HUDEP-2 (cell line): ENCODE measurements around the gene AP5S1.
"Not testable (repeated sequence)": the region's sequence is repeated elsewhere in the genome, so short reads cannot be mapped to it uniquely, and the experiment has no call there.

Experiments
- DNase-seq, 76 experiments: peaks; one replicate each; lab custom pipeline; 2025; ENCODE audit not compliant: unreplicated experiment in 76 of 76; lab: John Stamatoyannopoulos, UW

The AP5S1 gene

DNA sequence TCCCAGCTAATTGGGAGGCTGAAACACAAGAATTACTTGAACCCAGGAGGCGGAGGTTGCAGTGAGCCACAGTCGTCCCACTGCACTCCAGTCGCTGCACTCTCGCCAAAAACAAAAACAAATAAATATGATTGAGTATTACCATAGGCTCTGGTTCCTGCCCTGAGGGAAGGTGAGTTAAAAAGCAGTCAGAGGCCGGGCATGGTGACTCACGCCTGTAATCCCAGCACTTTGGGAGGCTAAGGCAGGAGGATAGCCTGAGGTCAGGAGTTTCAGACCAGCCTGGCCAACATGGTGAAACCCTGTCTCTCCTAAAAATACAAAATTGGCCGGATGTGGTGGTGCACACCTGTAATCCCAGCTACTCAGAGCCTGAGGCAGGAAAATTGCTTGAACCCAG is 19.9 kb downstream of the AP5S1 start:
- DNase-seq = not testable (repeated sequence)

DNA sequence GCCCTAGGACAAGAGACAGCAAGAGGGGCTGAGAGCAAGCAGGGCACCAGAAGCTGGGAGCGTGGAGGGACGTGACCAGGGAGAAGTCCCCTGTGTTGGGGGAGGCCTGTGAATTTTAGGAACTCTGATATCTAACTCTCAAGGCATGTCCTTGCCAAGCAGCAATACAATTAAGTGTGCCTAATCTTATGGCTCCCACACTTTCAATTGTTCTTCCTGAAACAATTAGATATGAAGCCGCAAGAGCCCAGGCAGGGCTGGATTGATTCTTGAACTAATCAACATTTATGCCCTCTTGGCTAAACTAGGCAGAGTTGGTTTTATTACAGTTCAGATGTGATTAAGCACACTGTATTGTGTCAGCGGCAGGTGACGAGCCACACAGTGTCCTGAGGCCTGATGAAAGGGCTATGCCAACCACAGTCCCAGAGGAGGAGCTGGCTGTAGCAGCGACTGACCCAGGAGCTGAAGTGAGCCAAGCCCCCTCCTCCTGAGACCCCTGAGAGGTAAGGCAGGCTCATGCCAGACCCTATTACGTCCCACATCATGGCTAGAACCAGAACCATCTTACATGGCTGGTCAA is 22.1 kb downstream of the AP5S1 start:
- peak in 67 of 76 experiments; percentile 15 to 88 (median 53) for DNase-seq

DNA sequence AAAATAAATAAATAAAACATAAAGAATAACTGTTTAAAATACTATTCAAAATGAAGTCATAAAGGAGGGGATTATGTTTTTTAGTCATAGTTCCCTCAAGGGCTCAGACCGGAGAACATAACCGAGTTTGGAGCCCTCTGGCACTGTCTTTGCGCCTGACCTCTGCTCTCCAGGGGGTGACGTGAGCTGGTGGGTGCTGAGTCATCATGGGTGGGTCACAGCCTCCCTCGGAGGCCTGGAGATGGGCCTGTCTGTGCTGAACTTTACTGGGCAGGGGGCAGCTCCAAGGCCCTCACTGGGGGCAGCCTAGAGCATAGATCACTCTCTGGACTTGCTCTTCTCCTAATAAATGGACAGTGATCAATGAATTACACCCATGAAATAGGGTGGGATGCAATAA is 23.1 kb downstream of the AP5S1 start:
- peak in 56 of 76 experiments; percentile 5 to 70 (median 40) for DNase-seq

DNA sequence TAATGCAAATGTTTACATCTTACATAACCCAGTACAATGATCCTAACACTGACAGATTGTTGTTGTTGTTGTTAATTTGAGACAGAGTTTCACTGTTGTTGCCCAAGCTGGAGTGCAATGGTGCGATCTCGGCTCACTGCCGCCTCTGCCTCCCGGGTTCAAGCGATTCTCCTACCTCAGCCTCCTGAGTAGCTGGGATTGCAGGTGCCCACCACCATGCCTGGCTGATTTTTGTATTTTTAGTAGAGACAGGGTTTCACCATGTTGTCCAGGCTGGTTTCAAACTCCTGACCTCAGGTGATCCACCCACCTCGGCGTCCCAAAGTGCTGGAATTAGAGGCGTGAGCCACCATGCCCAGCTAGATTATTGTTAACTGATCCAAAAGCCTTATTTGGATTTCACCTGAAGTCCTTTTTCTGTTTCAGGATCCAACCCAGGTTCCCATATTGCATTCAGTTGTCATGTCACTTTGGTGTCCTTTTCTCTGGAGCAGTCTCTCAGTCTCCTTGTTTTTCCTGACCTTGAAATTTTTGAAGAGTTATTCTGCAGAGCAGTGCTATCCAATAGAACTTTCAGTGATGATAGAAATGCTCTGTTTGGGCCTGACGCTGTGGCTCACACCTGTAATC is 23.8 kb downstream of the AP5S1 start:
- not testable (repeated sequence) for DNase-seq

DNA sequence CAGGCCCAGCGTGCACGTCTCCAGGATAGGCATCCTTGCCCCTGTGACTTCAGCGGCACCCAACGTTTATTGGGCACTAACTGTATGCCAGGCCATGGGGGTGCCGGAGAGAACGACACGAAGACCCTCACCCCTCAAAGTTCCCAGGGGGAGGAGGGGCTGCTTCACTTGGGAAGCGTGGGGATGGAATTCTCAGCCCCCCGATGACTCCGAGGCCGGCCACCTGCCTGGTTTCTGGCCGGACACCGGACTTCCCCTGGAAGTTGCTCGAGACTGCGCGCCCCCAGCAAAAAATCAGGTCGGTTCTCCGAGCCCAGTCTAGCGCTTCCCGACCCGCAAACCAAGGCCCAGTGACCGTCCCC is 26.0 kb downstream of the AP5S1 start:
- no peak for DNase-seq

- peak in 74 of 76 experiments; percentile 14 to 87 (median 66) for DNase-seq
Observed at GRCh38 chr20:3846740-3847428, 26.5 kb downstream of the AP5S1 start, which contains the start of gene MAVS. Gene MAVS, plus strand, starts transcription at chr20:3846834. Its CDS starts 7,791 bp downstream, at chr20:3854625.

DNA sequence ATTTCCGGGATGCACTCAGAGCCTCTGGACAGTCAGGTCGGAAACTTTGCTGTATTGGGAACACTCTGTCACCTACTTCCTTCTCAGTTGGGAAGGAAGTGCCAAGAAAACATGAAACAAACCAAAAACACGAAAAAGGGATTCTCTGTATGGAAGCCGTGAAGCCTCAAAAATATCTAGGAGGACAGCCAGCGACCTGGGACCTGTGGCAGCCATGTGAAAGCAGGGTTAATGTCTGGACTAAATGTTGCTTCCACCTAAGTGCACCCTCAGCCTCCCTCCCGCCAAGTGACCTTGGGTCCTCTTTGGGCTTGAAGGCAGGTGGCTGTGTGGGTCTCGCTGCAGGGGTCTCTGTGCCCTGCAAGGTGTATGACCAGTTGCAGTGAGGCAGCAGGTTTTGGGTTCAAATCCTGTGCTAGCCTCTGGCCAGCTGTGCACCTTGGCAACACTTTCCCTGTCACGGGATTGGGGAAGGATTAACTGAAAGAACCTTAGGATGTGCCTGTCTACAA is 27.1 kb downstream of the AP5S1 start:
- DNase-seq = no peak

DNA sequence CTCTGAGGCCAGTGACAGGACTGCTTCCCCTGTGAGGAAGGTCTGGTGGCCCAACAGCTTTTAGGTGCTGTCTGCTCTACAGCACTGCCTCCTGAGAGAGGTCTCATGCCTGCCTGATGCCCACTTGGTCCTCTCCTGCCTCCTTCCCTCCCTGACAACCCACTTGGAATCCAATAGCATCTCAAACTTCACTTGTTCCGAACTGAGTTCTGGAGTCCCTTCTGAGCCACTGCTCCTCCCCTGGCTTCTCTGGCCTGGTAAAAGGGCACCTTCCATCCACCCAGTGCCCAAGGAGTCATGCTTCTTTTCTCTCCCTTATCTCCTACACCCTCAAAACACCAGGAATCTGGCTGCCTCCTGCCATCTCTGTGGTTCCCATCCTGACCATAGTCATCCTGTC is 28.2 kb downstream of the AP5S1 start:
- no peak for DNase-seq

DNA sequence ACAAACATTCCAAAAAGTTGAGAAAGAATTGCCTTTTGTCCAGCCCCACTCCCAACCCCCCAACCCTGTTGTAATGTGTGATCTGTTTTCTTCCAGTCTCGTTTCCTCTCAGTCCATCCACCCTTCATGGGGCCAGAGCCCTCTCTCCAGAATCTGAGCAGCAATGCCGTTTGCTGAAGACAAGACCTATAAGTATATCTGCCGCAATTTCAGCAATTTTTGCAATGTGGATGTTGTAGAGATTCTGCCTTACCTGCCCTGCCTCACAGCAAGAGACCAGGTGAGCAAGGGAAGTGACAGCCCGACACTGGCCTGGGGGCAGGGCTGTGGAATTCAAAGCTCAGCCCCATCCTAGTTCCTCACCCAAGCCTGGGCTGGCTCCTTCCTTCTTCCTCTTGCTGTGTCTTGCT is 34.1 kb downstream of the AP5S1 start:
- DNase-seq = no peak

GRCh38 chr20:3857405-3857804 is 37.1 kb downstream of the AP5S1 start:
- no peak for DNase-seq

- DNase-seq = no peak
Observed at GRCh38 chr20:3858689-3859088, 38.3 kb downstream of the AP5S1 start.

DNA sequence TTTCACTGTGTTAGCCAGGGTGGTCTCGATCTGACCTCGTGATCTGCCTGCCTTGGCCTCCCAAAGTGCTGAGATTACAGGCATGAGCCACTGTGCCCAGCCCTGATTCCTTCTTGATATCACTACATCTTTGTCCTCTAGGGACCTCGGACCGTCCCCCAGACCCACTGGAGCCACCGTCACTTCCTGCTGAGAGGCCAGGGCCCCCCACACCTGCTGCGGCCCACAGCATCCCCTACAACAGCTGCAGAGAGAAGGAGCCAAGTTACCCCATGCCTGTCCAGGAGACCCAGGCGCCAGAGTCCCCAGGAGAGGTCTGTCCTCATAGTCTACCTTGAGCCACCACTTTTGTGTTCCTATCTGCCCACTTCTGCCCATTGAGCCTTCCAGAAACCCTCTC is 40.8 kb downstream of the AP5S1 start:
- DNase-seq = no peak

DNA sequence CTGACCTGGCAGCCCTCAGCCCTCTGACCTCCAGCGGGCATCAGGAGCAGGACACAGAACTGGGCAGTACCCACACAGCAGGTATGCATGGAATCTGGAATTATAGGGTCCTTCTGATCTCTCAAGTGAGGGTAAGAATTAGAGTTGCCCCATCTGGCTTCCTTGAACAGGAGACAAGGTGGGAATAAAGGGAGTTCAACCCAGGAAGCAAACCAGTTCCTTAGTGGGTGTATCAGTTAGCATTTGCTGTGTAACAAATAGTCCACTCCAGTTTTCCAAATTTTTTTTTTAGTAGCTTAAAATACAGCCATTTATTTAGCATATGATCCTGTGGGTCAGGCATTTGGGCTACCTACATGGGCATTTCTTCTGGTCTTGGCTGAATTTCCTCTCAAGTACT is 42.0 kb downstream of the AP5S1 start:
- no peak for DNase-seq

- no peak for DNase-seq
Observed at GRCh38 chr20:3863317-3863716, 43.0 kb downstream of the AP5S1 start.

DNA sequence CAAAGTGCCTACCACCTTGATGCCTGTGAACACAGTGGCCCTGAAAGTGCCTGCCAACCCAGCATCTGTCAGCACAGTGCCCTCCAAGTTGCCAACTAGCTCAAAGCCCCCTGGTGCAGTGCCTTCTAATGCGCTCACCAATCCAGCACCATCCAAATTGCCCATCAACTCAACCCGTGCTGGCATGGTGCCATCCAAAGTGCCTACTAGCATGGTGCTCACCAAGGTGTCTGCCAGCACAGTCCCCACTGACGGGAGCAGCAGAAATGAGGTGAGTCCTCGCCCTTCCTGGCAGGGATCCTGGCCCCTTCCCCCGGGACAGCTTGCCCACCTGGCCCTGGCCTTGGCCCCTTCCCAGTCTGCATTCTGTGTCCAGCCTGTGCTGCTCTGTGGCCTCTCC is 44.2 kb downstream of the AP5S1 start:
- no peak for DNase-seq

DNA sequence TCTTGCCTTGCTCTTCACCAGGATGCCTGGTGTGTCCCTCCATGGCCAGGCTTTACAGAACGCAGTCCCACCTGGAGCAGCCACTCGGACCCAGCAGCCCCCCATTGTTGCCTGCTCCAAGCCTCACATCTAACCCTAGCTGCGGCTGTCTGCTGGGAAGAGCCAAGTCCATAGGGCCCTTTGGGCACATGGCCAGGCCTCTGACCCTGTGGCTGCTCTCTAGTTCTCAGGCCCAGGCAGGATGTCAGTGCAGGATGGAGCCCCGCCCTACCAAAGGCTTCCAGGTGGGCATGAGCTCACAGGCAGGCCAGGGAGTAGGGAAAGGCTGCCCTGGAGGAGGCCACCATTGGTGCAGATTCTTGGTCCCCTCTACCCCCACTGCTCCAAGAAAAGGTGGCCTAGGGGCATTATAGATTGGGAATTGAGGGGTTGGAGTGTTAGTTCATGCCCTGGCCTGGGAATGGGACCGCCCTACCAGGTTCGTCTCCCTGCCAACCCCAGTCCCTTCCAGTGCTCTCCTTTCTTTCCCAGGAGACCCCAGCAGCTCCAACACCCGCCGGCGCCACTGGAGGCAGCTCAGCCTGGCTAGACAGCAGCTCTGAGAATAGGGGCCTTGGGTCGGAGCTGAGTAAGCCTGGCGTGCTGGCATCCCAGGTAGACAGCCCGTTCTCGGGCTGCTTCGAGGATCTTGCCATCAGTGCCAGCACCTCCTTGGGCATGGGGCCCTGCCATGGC is 45.0 kb downstream of the AP5S1 start:
- DNase-seq = no peak

DNA sequence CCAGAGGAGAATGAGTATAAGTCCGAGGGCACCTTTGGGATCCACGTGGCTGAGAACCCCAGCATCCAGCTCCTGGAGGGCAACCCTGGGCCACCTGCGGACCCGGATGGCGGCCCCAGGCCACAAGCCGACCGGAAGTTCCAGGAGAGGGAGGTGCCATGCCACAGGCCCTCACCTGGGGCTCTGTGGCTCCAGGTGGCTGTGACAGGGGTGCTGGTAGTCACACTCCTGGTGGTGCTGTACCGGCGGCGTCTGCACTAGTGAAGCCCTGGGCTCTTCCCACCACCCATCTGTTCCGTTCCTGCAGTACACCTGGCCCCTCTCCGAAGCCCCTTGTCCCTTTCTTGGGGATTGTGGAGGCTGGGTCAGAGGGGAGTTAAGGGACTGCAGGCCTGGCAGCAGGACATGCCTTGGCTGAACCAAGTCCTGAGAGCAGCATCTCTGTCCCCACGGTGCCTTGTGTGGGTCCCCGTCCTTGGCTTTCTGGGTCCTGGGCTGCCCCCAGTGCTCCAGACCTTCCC is 45.6 kb downstream of the AP5S1 start:
- DNase-seq = no peak

DNA sequence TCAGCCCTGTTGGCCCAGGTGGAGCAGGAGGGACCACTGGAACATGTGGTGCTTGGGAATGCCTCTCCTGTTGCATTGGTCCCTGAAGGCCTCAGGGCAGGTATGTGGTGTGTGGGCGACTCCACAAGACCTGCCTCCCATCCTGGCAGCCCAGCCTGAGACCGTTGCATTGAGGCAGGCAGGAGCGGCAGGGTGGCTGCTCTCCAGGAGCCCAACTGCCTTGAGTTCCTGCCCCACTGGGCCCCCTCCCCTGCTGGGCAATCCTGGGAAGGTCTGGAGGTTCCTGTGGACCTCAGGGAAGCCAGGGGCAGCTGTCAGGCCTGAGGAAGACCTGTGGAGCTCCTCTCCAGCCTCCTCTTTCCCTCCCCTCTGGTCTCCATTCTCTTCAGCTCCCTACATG is 46.1 kb downstream of the AP5S1 start:
- no peak for DNase-seq

DNA sequence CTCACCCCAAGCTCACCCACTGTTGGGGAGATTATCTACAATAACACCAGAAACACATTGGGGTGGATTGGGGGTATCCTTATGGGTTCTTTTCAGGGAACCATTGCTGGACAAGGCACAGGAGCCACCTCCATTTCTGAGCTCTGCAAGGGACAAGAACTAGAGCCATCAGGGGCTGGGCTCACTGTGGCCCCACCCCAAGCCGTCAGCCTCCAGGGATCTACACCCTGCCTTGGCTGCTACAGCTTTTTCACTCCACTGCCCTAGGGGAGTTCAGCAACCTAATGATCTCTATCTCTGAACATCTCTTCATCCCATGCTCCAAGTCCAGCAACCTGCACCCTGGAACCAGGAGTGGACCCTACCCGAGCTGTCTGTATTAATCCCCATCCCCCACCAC is 47.5 kb downstream of the AP5S1 start:
- DNase-seq = peak in 1 of 76 experiments; percentile 14

DNA sequence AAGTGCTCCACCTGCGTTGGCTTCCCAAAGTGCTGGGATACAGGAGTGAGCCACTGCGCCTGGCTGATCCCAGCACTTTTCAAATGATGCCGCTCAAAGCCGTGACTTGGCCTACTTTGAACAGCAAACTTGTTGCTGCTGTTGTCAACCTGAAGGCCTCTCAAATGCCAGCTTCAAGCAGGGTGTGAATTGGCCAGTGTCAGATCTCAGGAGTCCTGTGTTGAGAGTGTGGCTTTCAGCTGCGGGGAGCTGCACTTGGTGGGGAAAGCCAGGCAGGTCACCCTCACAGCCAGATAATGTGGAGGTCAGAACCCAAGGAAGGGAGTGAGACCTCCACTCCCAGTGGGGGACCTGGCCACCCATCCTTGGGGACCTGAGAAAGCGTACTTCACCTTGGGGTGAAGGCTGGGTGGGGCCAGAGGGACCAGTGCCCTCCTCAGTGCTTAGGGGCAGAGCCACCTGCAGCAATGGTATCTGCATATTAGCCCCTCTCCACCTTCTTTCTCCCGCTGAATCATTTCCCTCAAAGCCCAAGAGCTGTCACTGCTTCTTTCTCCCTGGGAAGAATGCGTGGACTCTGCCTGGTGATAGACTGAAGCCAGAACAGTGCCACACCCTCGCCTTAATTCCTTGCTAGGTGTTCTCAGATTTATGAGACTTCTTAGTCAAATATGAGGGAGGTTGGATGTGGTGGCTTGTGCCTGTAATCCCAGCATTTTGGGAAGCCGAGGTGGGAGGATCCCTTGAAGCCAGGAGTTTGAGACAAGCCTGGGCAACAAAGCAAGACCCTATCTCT is 49.7 kb downstream of the AP5S1 start:
- DNase-seq = no peak
